IPS-20b (cell line): ENCODE data around the gene SGPP2.
A peak's percentile ranks its signal among the peaks of the same experiment; 100 is the strongest.

ENCODE experiments used
- H3K27ac ChIP-seq: one replicate; pipeline ENCODE4 v1.5.1; 2013; ENCODE audit warnings: low read length
- H3K27me3 ChIP-seq: 2 replicates; pipeline ENCODE4 v1.6.1; 2013; ENCODE audit warnings: mild to moderate bottlenecking, low read length, inconsistent platforms; ENCODE audit not compliant: insufficient read depth
- H3K36me3 ChIP-seq: 2 replicates; pipeline ENCODE4 v1.6.1; 2013; ENCODE audit warnings: low read depth, mild to moderate bottlenecking, inconsistent platforms, low read length, moderate library complexity; ENCODE audit not compliant: insufficient read depth
- H3K4me1 ChIP-seq: 2 replicates; pipeline ENCODE4 v1.6.1; 2013; ENCODE audit warnings: mild to moderate bottlenecking, control low read depth, inconsistent platforms, low read length, moderate library complexity; ENCODE audit not compliant: insufficient read depth
- H3K4me3 ChIP-seq: 2 replicates; pipeline ENCODE4 v1.5.1; 2013; ENCODE audit warnings: mild to moderate bottlenecking, low read length, inconsistent platforms
- H3K9ac ChIP-seq: 2 replicates; pipeline ENCODE4 v1.6.1; 2013; ENCODE audit warnings: low read depth, mild to moderate bottlenecking, inconsistent platforms, low read length, moderate library complexity
- H3K9me3 ChIP-seq: 2 replicates; pipeline ENCODE4 v1.6.1; 2013; ENCODE audit warnings: mild to moderate bottlenecking, low read depth, low read length, inconsistent platforms; ENCODE audit not compliant: insufficient read depth

Gene SGPP2, protein sequence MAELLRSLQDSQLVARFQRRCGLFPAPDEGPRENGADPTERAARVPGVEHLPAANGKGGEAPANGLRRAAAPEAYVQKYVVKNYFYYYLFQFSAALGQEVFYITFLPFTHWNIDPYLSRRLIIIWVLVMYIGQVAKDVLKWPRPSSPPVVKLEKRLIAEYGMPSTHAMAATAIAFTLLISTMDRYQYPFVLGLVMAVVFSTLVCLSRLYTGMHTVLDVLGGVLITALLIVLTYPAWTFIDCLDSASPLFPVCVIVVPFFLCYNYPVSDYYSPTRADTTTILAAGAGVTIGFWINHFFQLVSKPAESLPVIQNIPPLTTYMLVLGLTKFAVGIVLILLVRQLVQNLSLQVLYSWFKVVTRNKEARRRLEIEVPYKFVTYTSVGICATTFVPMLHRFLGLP

DNA sequence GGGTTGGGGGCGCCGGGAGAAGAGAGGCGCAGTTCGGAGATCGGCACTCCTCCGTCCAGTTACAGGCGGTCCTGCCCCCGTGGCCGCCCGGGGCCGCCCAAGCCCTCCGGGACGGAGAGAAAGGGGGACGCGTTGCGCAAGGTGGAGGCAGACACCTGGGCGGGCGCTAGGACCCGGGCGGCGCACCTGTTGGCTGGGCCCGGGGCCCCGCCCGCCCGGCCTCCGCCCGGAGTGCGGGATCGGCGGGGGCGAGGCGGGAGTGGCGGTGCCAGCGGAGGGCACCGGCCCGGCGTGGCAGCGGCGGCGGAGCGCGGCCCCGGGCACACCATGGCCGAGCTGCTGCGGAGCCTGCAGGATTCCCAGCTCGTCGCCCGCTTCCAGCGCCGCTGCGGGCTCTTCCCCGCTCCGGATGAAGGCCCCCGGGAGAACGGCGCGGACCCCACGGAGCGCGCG is at the start of gene SGPP2:
TSS of gene SGPP2 (plus strand) at position 268 of the 453 bp plus-strand sequence. CDS start at position 328, 60 bp downstream.
- peak within 1 kb of the TSS; percentile 73 for H3K4me3 ChIP-seq
- H3K27ac ChIP-seq, result no peak within 1 kb of the TSS
- no peaks in the 10 kb centered on the region for H3K9me3 ChIP-seq
- no peak within 1 kb of the TSS for H3K9ac ChIP-seq
- H3K27me3 ChIP-seq, result peaks cover 94% of the 10 kb centered on the region
- H3K36me3 ChIP-seq, result no peaks in the 10 kb centered on the region
- peaks cover 5% of the 10 kb centered on the region; the same call in 1 of the 2 replicates for H3K4me1 ChIP-seq

DNA sequence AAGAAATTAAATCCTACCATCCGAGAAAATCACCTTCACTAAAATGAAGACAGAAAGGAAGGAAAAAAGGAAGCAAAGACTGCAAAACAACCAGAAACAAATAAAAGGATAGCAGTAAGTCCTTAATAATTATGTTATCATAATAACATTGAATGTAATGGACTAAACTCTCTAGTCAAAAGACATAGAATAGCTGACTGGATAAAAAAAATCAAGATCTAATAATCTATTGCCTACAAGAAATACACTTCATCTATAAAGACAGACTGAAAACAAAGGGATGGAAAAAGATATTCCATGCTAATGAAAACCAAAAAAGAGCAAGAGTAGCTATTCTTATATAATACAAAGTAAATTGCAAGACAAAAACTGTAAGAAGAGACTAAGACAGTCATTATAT is 48.5 kb upstream of the SGPP2 start:
- Histone ChIP-seq H3K27ac (no peak overlapping the region), H3K4me3 (no peak overlapping the region), H3K9me3 (0 out of 2 replicates have a peak, but pooled peaks cover 5% of the 10 kb centered on the region), H3K27me3 (no peaks in the 10 kb centered on the region), H3K4me1 (no peaks in the 10 kb centered on the region), H3K36me3 (no peaks in the 10 kb centered on the region), H3K9ac (no peak overlapping the region)

DNA sequence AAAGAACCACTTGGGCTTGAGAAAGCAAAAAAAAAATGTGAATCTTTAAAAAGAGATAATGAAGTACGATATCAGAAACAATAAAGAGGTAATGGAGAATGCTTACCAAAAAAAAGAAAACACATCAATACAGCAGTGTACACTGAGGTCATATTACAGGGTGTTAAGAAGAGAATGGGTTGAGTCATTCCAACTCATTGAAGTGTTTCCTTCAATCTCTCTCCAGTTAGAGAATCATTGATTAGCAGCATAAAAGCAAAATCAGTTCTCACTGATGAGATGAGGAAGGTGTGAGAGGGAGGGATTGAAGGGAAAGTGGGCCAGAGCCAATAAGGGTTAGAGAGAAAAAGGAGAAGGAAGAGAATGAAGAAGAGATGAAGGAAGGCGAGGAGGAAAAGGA is 43.9 kb upstream of the SGPP2 start:
- H3K9ac ChIP-seq, result no peak overlapping the region
- H3K4me3 ChIP-seq, result no peak overlapping the region
- no peaks in the 10 kb centered on the region for H3K27me3 ChIP-seq
- no peaks in the 10 kb centered on the region for H3K36me3 ChIP-seq
- H3K4me1 ChIP-seq, result no peaks in the 10 kb centered on the region
- no peak overlapping the region for H3K27ac ChIP-seq
- 0 out of 2 replicates have a peak, but pooled peaks cover 5% of the 10 kb centered on the region for H3K9me3 ChIP-seq

DNA sequence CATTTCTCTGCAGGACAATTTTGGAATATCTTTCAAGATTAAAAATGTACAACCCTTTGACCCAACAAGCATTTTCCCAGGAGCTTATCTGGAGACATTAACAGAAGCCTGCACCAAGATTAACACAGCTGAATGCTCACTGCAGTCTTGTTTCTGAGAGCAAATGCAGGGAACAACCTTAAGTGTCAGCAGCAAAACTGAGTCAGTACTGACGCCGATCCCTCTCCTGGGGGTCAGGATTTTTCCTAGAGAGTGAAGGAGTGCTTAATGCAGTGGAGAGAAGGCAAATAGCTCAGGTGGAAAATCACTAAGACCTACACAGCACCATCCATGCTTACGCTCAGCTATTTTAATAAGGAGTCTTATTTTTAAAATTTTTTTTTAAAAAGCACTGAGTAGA is 42.8 kb upstream of the SGPP2 start:
- Histone ChIP-seq H3K9ac (no peak overlapping the region), H3K27ac (no peak overlapping the region), H3K4me1 (no peaks in the 10 kb centered on the region), H3K27me3 (no peaks in the 10 kb centered on the region), H3K36me3 (no peaks in the 10 kb centered on the region), H3K4me3 (no peak overlapping the region), H3K9me3 (0 out of 2 replicates have a peak, but pooled peaks cover 5% of the 10 kb centered on the region)

DNA sequence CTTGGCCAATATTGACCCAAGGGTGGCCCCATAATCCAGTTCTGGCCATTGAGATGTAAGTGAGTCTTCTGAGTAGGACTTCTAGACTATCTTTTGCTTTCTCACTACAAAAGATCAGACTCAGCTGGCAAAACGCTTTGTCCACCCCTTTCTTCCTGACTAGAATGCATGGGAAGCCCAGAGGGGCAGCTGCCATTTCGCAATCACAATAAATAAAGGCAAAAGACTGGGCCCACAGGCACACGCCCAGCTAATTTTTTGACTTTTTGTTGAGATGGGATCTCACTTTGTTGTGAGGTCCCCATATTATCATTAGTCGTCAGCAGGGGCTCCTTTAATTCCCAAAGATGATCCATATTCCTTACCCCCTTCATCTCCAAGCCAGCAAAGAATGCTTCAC is 41.1 kb upstream of the SGPP2 start:
- H3K27me3 ChIP-seq, result no peaks in the 10 kb centered on the region
- 0 out of 2 replicates have a peak, but pooled peaks cover 5% of the 10 kb centered on the region for H3K9me3 ChIP-seq
- H3K4me1 ChIP-seq, result no peaks in the 10 kb centered on the region
- no peak overlapping the region for H3K9ac ChIP-seq
- H3K36me3 ChIP-seq, result no peaks in the 10 kb centered on the region
- no peak overlapping the region for H3K4me3 ChIP-seq
- H3K27ac ChIP-seq, result no peak overlapping the region

DNA sequence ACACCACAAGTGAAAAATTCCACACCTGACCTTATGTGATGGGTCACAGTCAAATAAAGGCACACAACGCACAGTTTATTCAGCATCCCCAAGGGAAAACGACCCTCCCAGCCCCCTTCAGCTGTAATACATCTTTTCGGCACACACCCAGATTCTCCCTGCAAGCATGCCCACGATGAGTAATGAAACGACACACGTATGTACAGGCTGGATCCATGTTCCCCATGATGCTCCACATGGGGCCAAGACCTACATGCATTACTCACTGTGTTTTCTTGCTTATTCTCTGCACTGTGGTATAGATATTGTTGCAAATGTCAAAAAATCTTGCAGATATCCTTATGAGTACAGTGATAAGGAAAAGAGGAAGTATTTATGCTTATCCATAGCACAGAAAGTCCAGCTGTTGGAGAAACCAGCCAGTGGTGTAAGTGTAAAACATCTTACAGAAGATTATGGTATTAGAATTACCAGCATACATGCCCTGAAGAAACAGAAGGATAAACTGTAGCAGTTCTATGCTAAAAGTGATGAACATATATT is 32.5 kb upstream of the SGPP2 start:
- no peak overlapping the region for H3K9ac ChIP-seq
- H3K9me3 ChIP-seq, result no peaks in the 10 kb centered on the region; the same call in 1 of the 2 replicates
- no peaks in the 10 kb centered on the region for H3K27me3 ChIP-seq
- peaks cover 19% of the 10 kb centered on the region for H3K4me1 ChIP-seq
- H3K36me3 ChIP-seq, result no peaks in the 10 kb centered on the region
- H3K27ac ChIP-seq, result no peak overlapping the region
- H3K4me3 ChIP-seq, result no peak overlapping the region

DNA sequence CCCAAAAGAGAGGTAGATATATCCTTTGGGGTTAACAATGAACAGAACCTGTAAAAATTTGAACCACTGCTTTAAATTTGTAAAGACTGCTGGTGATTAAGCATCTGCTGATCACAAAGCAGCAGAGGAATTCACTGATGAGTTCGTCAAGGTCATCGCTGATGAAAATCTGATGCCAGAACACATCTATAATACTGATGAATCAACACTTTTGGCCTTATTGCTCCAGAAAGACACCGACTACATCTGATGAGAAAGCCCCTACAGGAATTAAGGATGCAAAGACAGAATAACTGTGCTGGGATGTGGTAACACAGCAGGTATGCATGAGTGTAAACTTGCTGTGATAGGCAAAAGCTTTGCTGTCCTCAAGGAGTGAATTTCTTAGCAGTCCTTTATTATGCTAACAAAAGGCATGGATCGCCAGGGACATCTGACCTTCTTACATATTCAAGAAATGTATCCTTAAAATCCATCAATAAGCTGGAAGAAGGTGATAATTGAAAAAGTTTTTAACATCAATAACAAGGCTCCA is 30.5 kb upstream of the SGPP2 start:
- no peaks in the 10 kb centered on the region; the same call in 1 of the 2 replicates for H3K9me3 ChIP-seq
- H3K27ac ChIP-seq, result no peak overlapping the region
- H3K36me3 ChIP-seq, result no peaks in the 10 kb centered on the region
- H3K4me3 ChIP-seq, result peak overlapping the region; percentile 39
- H3K27me3 ChIP-seq, result no peaks in the 10 kb centered on the region
- H3K9ac ChIP-seq, result no peak overlapping the region
- H3K4me1 ChIP-seq, result peaks cover 19% of the 10 kb centered on the region

DNA sequence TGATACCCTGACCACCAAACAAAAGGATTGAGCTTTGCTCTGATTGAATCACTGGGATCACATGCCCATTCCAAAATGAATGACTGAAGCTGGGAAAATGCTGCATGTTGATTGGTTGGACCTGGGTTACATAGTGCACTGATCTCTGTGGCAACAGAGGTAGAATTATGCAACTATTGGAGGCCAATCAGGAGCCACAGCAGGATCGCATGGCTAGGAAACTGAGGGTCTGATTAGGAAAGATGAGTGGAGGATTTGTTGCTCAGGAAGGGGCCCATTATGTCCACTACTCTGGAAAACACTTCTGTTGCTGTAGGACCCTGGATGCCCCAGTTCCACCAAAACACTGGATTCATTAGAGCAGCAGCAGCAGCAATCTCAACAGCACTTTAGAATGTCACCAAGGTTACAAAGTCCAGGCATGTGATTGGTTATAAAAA is 25.9 kb upstream of the SGPP2 start:
- no peaks in the 10 kb centered on the region; the same call in 1 of the 2 replicates for H3K9me3 ChIP-seq
- H3K27me3 ChIP-seq, result no peaks in the 10 kb centered on the region
- H3K4me3 ChIP-seq, result no peak overlapping the region
- no peak overlapping the region for H3K9ac ChIP-seq
- H3K36me3 ChIP-seq, result no peaks in the 10 kb centered on the region
- no peak overlapping the region for H3K27ac ChIP-seq
- H3K4me1 ChIP-seq, result peaks cover 11% of the 10 kb centered on the region

DNA sequence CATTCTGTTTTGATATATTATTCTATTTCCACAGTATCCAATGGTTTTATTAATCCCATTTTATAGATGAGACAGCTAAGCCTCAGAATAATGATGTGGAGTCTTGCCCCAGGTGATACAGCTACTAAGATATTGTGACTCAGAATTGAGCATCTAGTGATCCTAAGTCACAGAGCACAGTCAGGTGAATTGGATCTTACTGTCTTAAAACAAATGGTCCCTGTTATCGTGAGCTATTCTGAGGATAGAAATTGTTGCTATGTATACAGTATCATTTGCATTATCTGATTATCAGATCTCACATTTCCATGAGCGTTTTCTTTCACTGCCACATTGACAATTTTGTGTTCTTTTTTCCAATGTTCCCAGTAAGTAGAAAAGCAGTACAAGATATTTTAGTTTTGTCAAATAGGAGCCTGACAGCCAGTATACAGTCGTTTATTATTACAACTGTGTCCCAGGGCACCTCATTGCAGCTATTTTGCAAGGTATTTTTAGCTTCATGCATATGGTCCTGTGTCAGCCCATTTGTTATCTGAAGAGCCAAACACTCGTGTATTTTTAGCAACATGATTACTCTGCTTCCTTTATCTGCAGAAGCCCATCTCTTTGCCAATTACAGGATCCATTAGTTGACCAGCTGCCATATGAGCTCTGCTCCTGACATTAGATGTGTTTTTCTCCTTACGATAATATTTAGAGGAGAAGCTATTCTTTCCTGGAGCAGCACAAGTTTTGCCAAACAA is 25.1 kb upstream of the SGPP2 start:
- no peak overlapping the region for H3K9ac ChIP-seq
- H3K27ac ChIP-seq, result no peak overlapping the region
- peaks cover 3% of the 10 kb centered on the region; the same call in 1 of the 2 replicates for H3K4me1 ChIP-seq
- H3K36me3 ChIP-seq, result no peaks in the 10 kb centered on the region
- H3K9me3 ChIP-seq, result no peaks in the 10 kb centered on the region; the same call in 1 of the 2 replicates
- H3K4me3 ChIP-seq, result no peak overlapping the region
- H3K27me3 ChIP-seq, result no peaks in the 10 kb centered on the region

DNA sequence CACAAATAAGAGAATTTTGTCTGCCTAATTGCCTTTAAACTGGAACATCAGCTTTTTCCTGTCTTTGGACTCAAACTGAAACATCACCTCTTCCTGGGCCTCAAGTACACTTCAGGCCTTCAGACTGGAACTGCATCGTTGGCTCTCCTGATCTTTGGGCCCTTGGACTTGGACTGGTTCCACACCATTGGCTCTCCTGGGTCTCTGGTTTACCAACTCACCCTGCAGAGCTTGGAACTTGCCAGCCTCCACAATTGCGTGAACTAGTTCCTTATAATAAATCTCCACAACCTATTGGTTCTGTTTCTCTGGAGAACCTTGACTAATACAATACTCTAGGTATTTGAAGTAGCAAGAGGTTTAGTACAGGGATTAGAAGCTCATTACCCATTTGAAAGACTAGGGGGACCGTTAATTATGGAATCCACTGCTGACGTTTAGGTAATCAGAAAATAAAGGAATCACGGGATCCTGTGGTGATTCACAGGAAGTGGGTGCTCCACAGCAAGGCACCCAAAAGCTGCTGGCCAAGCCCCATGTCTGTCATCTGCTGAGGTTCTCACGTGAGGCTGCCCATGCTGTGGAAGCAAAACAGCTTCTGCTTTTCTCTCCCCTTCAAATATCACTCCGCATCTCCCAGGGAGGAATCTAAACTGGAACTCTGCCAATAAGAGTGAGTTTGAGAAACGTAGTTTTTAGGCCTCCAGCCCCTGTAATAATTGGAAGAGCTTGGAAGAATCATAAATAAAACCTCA is 20.0 kb upstream of the SGPP2 start:
- H3K4me1 ChIP-seq, result no peaks in the 10 kb centered on the region
- no peaks in the 10 kb centered on the region for H3K9me3 ChIP-seq
- no peaks in the 10 kb centered on the region for H3K36me3 ChIP-seq
- H3K27me3 ChIP-seq, result no peaks in the 10 kb centered on the region
- no peak overlapping the region for H3K9ac ChIP-seq
- no peak overlapping the region for H3K4me3 ChIP-seq
- no peak overlapping the region for H3K27ac ChIP-seq

DNA sequence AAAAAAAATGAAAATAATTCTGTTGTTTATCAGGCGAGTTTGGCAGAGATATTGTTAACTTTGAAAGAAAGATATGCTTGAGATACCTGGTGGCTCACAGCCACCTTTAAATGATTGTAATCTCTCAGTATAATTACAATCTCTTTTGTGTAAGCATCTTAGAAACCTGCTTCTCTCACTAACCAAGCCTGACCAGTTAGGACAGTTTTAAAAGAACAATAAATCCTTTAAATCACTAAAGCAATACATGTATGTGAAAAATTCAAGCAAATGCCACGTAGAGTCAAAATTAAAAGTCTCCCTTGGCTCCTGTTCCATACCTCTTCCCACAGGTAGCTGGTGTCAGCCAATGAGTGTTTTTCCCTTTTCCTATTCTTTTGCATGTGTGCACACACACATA is 15.7 kb upstream of the SGPP2 start:
- Histone ChIP-seq H3K4me1 (peaks cover 4% of the 10 kb centered on the region), H3K36me3 (no peaks in the 10 kb centered on the region), H3K9ac (no peak overlapping the region), H3K9me3 (peaks cover 16% of the 10 kb centered on the region), H3K27ac (no peak overlapping the region), H3K27me3 (no peaks in the 10 kb centered on the region), H3K4me3 (no peak overlapping the region)
